GM18951 (cell line): Measurements from ENCODE around the gene MVB12B.

ENCODE experiments used
- POLR2A ChIP-seq: IDR thresholded peaks from 4 replicates; pipeline ENCODE4 v1.6.1; 2011; ENCODE audit warnings: mild to moderate bottlenecking; ENCODE audit not compliant: insufficient read length, insufficient read depth; ENCODE audit errors: extremely low read depth
- in situ Hi-C: fragments of 300-500 bp; cut with MboI; formaldehyde crosslinking; loops from one replicate; pipeline ENCODE4 v1.12.0; 2022; ENCODE audit warnings: low sequenced_read_pairs, mixed read lengths, inconsistent platforms; ENCODE audit not compliant: unreplicated experiment

MVB12B gene

DNA sequence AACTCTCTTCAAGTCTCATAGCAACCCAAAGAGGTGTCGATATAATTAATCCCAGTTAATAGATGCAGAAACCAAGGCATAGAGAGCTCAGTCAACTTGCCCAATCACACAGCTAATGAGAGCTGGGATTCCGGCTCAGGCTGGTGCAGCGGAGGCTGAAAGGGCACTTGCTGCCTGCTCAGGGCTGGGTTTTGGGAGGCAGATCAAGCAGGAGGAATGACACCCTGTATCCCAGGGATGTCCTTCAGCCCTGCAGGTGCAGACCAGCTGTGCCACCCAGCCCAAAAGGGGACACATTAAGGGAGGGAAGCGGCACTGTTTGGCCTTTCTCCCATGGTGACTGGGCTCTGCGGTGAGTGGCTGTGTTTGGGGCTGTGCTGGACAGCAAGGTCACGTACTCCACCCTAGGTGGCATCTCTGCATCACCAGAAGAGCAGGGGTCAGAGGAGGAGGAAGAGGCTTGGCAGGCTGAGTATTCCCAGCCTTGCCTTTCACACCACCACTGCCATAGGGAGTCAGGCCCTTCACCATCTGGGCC lies 124.1 kb downstream of the MVB12B start:
- no peak for TF ChIP-seq POLR2A
- in situ Hi-C loops: no loop called here

DNA sequence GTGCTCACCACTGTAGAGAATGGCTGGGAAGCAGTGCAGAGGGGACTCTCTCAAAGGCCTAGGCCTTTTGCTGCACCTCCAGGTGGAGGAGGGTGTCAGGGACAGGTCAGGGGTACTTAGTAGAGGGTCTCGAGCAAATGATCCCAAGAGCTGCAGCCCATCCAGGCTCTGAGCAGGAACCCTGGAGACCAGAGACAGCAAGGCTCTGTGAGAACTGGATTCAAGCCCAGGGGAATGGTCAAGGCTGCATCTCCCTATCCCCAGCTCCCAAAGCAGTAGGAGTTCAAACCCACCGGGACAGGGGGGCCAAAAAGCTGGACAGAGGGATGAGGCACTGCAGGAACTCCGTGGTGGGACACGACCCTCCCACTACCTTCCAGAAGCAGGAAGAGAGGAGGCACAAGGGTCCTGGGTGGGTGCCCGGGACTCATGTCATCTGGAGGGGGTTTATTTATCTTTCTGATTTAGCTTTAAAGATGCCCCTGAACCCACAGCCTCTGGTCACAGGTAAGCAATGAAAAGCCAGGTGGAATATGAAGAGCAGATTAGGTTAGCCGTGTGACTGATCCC lies 124.8 kb downstream of the MVB12B start:
- in situ Hi-C loops: no loop called here
- no peak for TF ChIP-seq POLR2A

DNA sequence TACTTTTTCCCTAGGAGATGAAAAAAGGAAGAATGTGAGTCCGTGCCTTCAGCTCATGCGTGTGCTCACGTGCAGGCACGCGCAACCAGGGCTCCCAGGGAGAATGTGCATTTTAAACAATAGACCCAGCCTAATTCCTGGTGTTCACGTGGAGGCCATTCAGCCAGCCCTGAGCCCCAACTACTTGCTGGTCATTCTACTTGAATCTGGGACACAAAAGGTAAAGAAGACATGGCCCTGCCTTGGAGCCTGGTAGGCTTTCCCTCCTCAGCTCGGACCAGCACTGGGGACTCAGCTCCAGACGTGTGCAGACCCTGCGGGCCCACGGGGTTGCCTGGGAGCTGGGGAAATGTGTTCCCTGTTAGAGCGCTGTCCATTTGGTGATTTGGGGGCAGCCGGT lies 125.5 kb downstream of the MVB12B start:
- in situ Hi-C loops: no loop called here
- no peak for TF ChIP-seq POLR2A

DNA sequence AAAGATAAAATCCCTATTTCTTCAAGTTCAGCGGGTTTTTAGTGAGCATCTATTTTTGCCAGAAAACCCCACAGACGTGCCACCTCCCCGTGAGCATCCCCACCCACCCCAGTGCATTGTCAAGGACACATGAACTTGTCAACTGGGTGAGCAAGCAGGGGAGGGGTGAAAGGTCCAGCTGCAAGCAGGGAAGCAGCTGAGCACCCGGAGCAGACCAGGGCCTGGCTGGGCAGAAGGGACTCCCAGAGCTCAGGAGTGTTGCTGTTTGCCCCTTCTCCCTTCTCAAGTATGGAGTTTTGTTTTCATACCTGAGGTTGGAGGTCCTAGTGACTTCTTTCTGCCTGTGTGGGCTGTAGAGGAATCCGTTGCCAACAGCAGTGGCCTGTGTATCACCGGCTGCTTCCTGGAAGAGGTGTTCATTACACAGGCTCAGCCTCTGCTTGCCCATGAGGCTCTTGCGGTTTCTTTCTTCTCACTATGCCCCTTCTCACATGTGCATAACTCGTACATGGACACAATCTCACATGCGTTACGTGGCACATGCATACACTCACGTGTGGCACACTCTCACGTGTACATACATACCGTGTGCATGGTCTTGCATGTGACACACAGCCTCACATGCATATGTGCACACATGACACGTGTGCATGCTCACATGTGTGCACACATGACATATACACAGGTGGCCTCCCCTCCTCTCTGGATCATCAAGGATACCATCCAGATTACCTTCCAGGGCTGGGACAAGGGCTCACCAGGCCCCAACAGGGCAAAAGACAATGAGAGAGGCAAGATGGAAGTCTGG lies 126.7 kb downstream of the MVB12B start:
- in situ Hi-C loops: no loop called here
- no peak for TF ChIP-seq POLR2A

DNA sequence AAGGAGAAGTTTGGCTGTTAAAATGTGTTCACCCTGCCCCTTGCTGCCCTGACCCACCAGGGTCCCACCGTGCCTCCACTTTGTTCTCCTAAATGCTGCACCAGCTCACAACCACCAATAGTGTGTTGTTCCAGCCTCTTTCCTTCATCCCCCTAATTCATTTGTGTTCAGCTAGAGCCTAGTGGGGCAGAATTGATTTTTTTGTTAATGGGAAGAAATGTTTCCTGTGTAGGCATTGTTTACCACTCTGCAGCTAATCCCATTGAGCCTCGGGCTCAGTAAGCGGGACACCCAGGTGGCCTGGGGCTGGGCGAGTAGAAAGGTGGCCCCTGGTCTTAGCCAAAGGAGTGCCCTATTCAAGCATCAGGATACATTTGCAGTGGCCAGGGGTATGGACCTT lies 127.6 kb downstream of the MVB12B start:
- TF ChIP-seq POLR2A: no peak
- in situ Hi-C loops: no loop called here

DNA sequence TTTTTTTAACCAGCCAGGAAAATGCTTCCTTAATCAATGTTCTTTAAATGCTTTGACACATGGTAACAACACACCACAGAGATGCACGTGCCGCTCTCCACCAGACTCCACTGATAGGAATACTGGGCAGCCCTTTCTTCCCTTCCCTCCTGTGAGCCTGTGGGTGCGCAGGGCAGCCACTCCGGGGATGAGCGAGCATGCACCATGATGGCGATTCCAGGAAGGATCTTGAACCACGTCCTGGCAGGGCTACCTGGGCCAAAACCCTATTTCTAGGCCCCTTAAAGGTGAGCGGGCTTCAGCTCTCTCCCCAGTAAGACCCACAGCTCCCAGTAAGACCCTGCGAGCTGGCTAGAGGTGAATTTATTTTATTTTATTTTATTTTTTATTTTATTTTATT lies 128.2 kb downstream of the MVB12B start:
- in situ Hi-C loops: no loop called here
- TF ChIP-seq POLR2A: no peak

DNA sequence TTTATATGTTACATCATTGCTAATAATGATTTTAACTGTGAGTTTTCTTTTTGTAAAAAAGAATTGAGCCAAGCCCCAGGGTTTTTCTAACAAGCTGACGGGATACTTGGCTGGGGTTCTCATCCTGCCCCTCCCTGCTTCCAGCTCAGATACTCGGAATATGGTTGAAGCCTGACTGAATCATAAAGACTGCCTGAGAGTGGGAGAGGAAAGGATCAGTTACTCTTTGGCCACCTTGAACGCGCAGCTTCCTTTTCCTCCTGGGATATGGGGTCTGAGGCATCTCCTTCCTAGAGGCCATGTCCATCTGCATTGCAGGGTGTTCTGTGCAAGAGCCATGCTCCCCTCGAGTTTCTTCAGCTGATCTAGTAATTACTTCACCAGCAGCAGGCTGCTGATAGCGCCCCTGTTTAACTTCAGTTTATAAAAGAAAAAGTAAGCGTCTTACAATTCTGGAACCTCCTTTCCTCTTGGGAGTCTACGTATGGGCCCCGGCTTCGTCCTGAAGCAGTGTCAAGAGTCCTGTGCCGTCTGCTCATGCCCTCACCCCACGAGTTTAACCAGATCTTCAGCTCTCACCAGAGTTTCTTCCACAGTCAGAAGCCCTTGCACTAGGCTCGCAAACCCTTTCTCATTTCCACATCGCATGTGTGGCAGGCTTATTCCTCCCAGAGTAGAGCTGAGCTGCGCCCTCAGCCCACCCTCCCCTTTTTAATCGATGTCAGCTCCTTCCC lies 130.0 kb downstream of the MVB12B start:
- in situ Hi-C loops: no loop called here
- no peak for TF ChIP-seq POLR2A

DNA sequence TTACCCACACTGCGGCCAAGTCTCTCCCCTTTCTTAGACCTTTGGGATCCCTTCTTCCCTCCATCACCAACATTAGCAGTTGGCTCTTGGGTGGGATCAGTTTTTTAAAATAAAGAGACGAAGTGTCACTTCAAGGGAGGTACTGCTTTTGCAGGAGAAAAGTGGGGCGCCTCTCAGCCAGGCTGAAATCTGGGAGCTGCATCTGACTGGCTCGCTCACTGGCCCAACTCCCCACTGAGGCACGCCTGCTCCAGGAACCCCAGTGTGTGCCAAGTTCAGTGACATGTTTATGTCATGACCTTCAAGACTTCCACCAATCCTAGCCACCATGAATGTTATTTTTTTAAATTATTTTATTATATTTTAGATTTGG lies 130.5 kb downstream of the MVB12B start:
- in situ Hi-C loops: no loop called here
- TF ChIP-seq POLR2A: no peak

DNA sequence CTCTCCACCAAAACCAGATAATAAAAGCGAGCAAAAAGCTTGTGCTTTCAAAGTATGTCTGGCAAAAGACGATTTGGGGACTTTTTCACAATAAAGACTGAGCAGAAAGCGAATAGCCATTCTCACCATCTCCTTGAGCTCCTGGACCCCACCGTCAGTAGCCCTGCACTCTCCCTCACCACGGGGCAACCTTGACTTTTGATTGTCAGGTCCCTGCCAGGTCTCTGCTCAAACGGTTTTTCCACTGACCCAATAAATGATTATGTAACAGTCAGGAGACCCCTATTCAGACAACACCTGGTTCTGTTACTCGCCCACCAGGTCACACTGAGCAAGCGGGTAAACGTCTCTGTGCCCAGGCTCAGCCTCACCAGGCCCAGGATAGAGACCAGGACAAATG lies 131.3 kb downstream of the MVB12B start:
- TF ChIP-seq POLR2A: no peak
- in situ Hi-C loops: no loop called here

DNA sequence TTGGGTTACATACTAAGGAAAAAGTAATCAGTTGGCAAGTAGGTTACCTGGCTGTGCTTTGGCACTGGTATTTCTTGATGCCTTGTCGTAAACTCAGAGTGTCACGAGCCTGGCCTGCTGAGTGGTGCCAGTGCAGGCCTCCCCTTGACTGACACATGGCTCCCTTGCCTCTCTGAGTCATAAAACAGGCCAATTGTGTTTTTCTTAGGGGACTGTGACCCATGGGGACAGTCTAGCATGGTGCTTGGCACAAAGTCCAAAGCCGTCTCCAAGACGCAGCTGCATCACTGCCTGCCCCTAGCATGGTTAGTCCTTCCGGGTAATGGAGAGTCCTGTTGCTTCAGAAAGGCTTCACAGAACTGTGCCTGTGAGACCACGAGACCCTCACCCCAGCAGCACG lies 132.5 kb downstream of the MVB12B start:
- TF ChIP-seq POLR2A: no peak
- in situ Hi-C loops: no loop called here

DNA sequence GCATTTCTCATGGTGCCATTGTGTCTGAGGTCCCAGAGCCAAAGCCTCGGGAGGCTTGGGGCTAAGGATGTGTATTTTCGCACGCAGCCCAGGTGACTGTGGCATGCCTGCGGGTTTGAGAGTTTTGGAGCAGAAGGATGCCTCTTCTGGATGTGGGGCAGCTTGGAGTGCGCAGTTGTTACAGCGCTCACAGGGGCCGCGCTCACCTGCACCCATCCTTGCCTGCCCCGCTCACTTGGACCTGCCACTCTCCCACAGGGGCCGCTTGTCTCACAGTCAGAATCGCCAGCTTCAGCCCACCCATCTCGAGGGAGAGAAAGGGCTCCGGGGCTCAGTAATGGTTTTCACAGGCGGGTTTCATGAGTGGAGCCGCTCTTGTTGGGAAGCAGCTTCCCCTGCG lies 132.9 kb downstream of the MVB12B start:
- in situ Hi-C loops: no loop called here
- no peak for TF ChIP-seq POLR2A

DNA sequence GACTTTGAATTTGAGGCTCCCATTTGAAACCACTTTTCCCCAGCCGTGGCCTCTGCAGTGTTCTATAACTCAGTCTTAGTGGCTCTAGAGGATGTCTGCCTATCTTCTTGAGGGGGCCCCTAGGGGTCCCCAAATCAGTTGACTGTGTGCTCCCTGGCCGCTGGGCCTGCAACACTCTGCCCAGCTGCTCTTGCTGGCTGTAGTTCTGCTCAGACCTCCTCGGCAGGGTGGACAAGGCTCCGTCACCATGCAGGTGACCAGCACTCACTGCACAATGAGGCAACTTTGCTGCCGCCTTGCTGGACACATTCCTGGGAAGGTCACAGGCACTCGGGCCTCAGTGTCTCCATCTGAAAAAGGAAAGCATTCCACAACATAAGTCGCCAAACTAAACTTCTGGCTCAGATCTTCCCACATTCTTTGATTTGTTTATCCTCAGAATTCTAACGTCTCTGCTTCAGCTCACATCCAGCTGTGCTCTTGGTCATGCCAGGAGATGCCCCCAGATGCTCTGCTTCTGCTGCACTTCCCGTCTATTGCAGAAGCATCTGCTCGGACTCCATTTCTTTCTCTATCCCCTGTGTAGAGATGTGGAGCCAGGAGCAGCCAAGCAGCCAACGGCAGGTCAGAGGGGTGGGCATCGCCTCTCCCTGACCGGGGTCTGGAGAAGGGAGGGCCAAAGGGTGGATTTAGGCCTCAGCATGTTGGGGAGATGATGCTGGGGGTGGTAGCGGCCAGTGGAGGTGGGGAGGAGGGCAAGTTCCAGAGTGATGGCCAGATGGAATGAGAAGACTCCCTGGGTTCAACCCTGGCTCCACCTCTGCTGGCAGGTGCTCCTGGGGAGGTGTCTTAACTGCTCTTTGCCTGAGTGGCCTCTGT lies 133.6 kb downstream of the MVB12B start:
- in situ Hi-C loops: no loop called here
- TF ChIP-seq POLR2A: no peak

DNA sequence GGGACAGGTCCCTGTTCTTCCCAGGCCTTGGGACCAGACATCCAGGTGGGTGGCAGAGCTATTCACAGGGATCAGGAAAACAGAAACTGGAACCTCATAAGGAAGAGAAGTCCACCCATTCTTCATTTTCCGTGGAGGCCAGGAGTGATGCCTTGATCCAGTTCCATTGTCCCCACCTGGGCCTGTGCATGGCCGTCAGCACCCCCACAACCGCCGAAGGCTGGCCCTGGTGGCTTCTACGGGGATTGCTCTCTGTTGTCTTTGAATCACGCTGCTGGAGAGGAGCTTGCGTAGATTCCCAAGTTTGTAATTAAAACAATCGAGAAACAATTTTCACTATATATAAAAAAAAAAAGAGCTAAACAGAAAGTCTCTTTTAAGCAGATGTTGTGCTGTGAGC lies 134.4 kb downstream of the MVB12B start:
- in situ Hi-C loops: no loop called here
- no peak for TF ChIP-seq POLR2A

DNA sequence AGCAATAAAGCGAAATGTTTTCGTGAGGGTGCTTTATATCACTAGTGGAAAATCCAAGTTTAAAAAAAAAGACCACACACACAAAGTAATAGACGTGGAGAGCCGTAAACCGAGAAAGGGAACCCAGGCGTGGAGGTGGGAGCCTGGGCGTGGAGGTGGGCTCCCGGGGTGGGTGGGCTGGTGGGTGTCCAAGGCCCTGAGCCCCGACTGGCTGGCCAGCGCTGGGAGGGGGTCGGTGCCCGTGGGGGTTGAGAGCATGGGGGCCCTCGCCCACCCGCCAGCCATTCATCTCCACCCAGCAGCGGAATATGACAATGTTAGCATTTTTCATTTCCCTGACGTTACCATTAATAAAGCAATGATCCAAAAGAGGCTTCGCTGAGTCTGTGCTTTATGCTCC lies 135.0 kb downstream of the MVB12B start:
- TF ChIP-seq POLR2A: no peak
- in situ Hi-C loops: no loop called here
